C4-2B (cell line): ENCODE results near the gene WBP4.

Experiments used
- CTCF ChIP-seq: fragments of 450-650 bp; conservative IDR thresholded peaks from 2 replicates; pipeline ENCODE4 v1.5.1; 2017; ENCODE audit warnings: mild to moderate bottlenecking
- ZFX ChIP-seq: fragments of 450-650 bp; IDR thresholded peaks from 2 replicates; pipeline ENCODE4 v1.6.1; 2017

DNA sequence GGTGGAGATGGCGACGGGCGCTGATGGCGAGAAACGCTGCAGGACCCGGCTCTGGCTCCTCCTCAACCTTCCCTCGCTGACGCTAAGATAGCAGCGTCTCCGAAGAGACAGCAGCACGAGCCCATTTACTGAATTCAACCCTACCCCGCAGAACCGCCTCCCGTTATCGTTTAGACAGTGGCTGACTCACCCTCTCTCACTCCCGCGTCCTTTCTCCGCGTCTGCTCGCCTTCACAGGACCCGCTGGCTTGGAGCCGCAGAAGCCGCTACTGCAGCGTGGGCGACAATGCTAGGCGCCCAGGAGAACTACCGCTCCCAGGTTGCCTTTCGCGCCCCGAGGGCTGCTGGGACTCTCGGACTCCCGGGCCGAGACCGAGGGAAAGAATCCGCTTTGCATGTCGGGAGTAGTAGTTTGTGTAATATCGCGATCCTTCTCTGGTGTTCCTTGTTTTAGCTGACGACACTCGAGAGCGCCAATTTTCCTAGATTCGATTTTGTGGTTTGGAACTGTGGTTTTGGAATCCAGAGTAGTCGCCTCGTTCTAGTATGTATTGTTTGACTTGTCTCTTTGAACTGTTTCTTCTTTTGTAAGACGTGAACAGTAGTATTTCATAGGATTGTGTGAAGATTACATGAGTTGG lies 71.3 kb downstream of the WBP4 start, which contains the start of gene KBTBD6:
- TF ChIP-seq CTCF, result no peak
- TF ChIP-seq ZFX, result no peak
